Common myeloid progenitor, CD34-positive (primary cell): ENCODE measurements around the gene PSD4.
A peak's percentile ranks its signal among the peaks of the same experiment; 100 is the strongest.

Experiments
- CTCF ChIA-PET: fragments of 350-600 bp; sonication (Branson Sonifier 250); formaldehyde crosslinking; loops from one replicate; lab custom pipeline; 2021; ENCODE audit warnings: antibody characterized with exemption; lab: Charles Lee
- POLR2A ChIA-PET: fragments of 350-600 bp; sonication (Branson Sonifier 250); formaldehyde crosslinking; loops from one replicate; lab custom pipeline; 2021; ENCODE audit warnings: antibody characterized with exemption; lab: Charles Lee
- DNase-seq, 3 donors: peaks; one replicate each; pipeline versions ENCODE4 v3.0.0 to v3.0.0-alpha.2; 2013
- H3K27ac ChIP-seq, 2 experiments: 1 replicate in 1 of 2; 2 replicates in 1 of 2; pipeline ENCODE4 v1.7.0; 2013; ENCODE audit warnings: inconsistent platforms in 2 of 2, low read length in 2 of 2, mild to moderate bottlenecking in 2 of 2, low read depth in 1 of 2, moderate library complexity in 1 of 2; ENCODE audit not compliant: severe bottlenecking in 2 of 2, insufficient read depth in 1 of 2, poor library complexity in 1 of 2
- H3K27me3 ChIP-seq, 5 experiments: replicated peaks in 2 of 5; 1 replicate in 3 of 5; 2 replicates in 2 of 5; pipeline versions ENCODE4 v1.6.1 to v1.7.0; 2013; ENCODE audit warnings: low read length in 4 of 5, mild to moderate bottlenecking in 2 of 5, moderate library complexity in 2 of 5, inconsistent platforms in 1 of 5; ENCODE audit not compliant: insufficient read depth in 5 of 5, control insufficient read depth in 4 of 5
- H3K36me3 ChIP-seq, 4 experiments: 1 replicate in 2 of 4; 2 replicates in 2 of 4; pipeline versions ENCODE4 v1.6.1 to v1.7.0; 2013; ENCODE audit warnings: low read length in 3 of 4, control low read depth in 1 of 4, mild to moderate bottlenecking in 1 of 4; ENCODE audit not compliant: control insufficient read depth in 4 of 4, insufficient read depth in 4 of 4
- H3K4me1 ChIP-seq, 4 experiments: 1 replicate in 3 of 4; 2 replicates in 1 of 4; pipeline versions ENCODE4 v1.6.1 to v1.7.1; 2013; ENCODE audit warnings: low read length in 3 of 4, mild to moderate bottlenecking in 3 of 4, control low read depth in 1 of 4, inconsistent platforms in 1 of 4, moderate library complexity in 1 of 4; ENCODE audit not compliant: control insufficient read depth in 4 of 4, insufficient read depth in 4 of 4; ENCODE audit errors: control extremely low read depth in 1 of 4
- H3K4me3 ChIP-seq, 7 experiments: 1 replicate in 4 of 7; 2 replicates in 3 of 7; pipeline versions ENCODE4 v1.5.1 to v1.7.0; 2013; ENCODE audit warnings: mild to moderate bottlenecking in 7 of 7, low read length in 6 of 7, moderate library complexity in 6 of 7, inconsistent platforms in 2 of 7, low read depth in 2 of 7, control low read depth in 1 of 7; ENCODE audit not compliant: insufficient read depth in 4 of 7, control insufficient read depth in 1 of 7; ENCODE audit errors: extremely low read depth in 1 of 7
- H3K9me3 ChIP-seq, 5 experiments: 1 replicate in 4 of 5; 2 replicates in 1 of 5; pipeline versions ENCODE4 v1.6.1 to v1.7.1; 2013; ENCODE audit warnings: low read length in 4 of 5, mild to moderate bottlenecking in 2 of 5, inconsistent platforms in 1 of 5, low read depth in 1 of 5, moderate library complexity in 1 of 5; ENCODE audit not compliant: control insufficient read depth in 4 of 5, insufficient read depth in 2 of 5; ENCODE audit errors: control extremely low read depth in 1 of 5
- WGBS: methylation state at CpG from one replicate; pipeline ENCODE4 v1.1.5; 2013; ENCODE audit not compliant: insufficient coverage; 5-methylcytosine and 5-hydroxymethylcytosine counted together

Gene PSD4

GRCh38 chr2:113169586-113169985 lies 4.2 kb upstream of the PSD4 start:
- POLR2A ChIA-PET, result no interaction called here
- 100% methylated on average over 2 of the region's 3 CpGs for WGBS
- Histone ChIP-seq H3K27me3 (no peaks in the 10 kb centered on the region), H3K27ac (no peak overlapping the region), H3K9me3 (no peaks in the 10 kb centered on the region), H3K36me3 (no peaks in the 10 kb centered on the region), H3K4me1 (peaks cover 6 to 35% (median 24%) of the 10 kb centered on the region in 4 experiments), H3K4me3 (no peak overlapping the region)
- no peak for DNase-seq
- CTCF ChIA-PET, result no interaction called here

- ChIA-PET POLR2A (no interaction called here), CTCF (interaction anchor here (0.5 to 8.2 kb wide), 10 partner anchors 9 to 546 kb away, joined by 3 to 93 read pairs (median 6); no protein-coding TSS in a partner anchor)
- Histone ChIP-seq H3K4me3 (no peak overlapping the region), H3K27ac (no peak overlapping the region), H3K4me1 (peaks cover 8 to 54% (median 44%) of the 10 kb centered on the region in 4 experiments), H3K27me3 (no peaks in the 10 kb centered on the region), H3K9me3 (no peaks in the 10 kb centered on the region), H3K36me3 (no peaks in the 10 kb centered on the region)
- 96% methylated on average over 8 of the region's 8 CpGs for WGBS
- DNase-seq, result no peak
Observed at GRCh38 chr2:113171334-113172075, 2.3 kb upstream of the PSD4 start.

- peaks cover 11 to 54% (median 47%) of the 10 kb centered on the region in 4 experiments for H3K4me1 ChIP-seq
- peak overlapping the region in 4 of 7 experiments; percentile 67 to 83 (median 81) for H3K4me3 ChIP-seq
- H3K36me3 ChIP-seq, result peaks cover 0 to 12% (median 3%) of the 10 kb centered on the region in 4 experiments
- WGBS, result 85% methylated on average over 15 of the region's 16 CpGs
- POLR2A ChIA-PET, result no interaction called here
- no peak for DNase-seq
- CTCF ChIA-PET, result interaction anchor here (0.7 to 8.2 kb wide), 11 partner anchors 9 to 198 kb away, joined by 3 to 93 read pairs (median 7); no protein-coding TSS in a partner anchor
- H3K9me3 ChIP-seq, result no peaks in the 10 kb centered on the region
- no peaks in the 10 kb centered on the region for H3K27me3 ChIP-seq
- peak overlapping the region in 1 of 2 experiments; percentile 80 for H3K27ac ChIP-seq
Observed at GRCh38 chr2:113172721-113173541, 840 bp upstream of the PSD4 start.

- Histone ChIP-seq H3K4me1 (peaks cover 11 to 57% (median 50%) of the 10 kb centered on the region in 4 experiments), H3K9me3 (no peaks in the 10 kb centered on the region), H3K27me3 (no peaks in the 10 kb centered on the region), H3K36me3 (peaks cover 0 to 22% (median 4%) of the 10 kb centered on the region in 4 experiments), H3K4me3 (peak overlapping the region; percentile 42 to 83 (median 75)), H3K27ac (peak overlapping the region; percentile 59 to 80)
- WGBS, result no CpG with 5 or more reads among the region's 3 CpGs
- ChIA-PET CTCF (interaction anchor here (0.7 to 8.2 kb wide), 14 partner anchors 9 to 215 kb away, joined by 3 to 93 read pairs (median 5); no protein-coding TSS in a partner anchor), POLR2A (interaction anchor here (0.7 to 1.2 kb wide), 3 partner anchors 16 to 43 kb away, joined by 3 read pairs; no protein-coding TSS in a partner anchor)
- peak in 1 of 3 donors; percentile 12 for DNase-seq
Observed at GRCh38 chr2:113174376-113174750, 592 bp downstream of the PSD4 start.

GRCh38 chr2:113175042-113175628 lies 1.4 kb downstream of the PSD4 start:
- Histone ChIP-seq H3K4me1 (peaks cover 11 to 65% (median 58%) of the 10 kb centered on the region in 4 experiments), H3K36me3 (peaks cover 0 to 27% (median 6%) of the 10 kb centered on the region in 4 experiments), H3K9me3 (no peaks in the 10 kb centered on the region), H3K4me3 (peak overlapping the region; percentile 15 to 83 (median 75)), H3K27me3 (no peaks in the 10 kb centered on the region), H3K27ac (peak overlapping the region; percentile 34 to 80)
- peak; percentile 61 to 90 (median 84) for DNase-seq
- 32% methylated on average over 5 of the region's 8 CpGs for WGBS
- ChIA-PET POLR2A (interaction anchor here (0.7 to 1.5 kb wide), 4 partner anchors 11 to 43 kb away, joined by 3 read pairs; no protein-coding TSS in a partner anchor), CTCF (interaction anchor here (0.6 to 8.2 kb wide), 18 partner anchors 8 to 214 kb away, joined by 3 to 93 read pairs (median 4); no protein-coding TSS in a partner anchor)
